GM12864 (cell line): ENCODE measurements around the gene SEC24B.
A peak's percentile ranks its signal among the peaks of the same experiment; 100 is the strongest.

Experiments
- DNase-seq: peaks from one replicate; pipeline ENCODE4 v3.0.0-alpha.2; 2011; ENCODE audit warnings: low read depth
- H3K4me3 ChIP-seq: 2 replicates; pipeline ENCODE4 v1.5.1; 2011; ENCODE audit warnings: mild to moderate bottlenecking, low read depth, low read length, control low read depth
- TF ChIP-seq, protein P1 (sequence below): IDR thresholded peaks from 2 replicates; pipeline ENCODE4 v1.5.1; 2011; ENCODE audit warnings: low read depth, mild to moderate bottlenecking, moderate library complexity, low read length, control low read depth, inconsistent platforms; ENCODE audit errors: missing control alignments

SEC24B gene

DNA sequence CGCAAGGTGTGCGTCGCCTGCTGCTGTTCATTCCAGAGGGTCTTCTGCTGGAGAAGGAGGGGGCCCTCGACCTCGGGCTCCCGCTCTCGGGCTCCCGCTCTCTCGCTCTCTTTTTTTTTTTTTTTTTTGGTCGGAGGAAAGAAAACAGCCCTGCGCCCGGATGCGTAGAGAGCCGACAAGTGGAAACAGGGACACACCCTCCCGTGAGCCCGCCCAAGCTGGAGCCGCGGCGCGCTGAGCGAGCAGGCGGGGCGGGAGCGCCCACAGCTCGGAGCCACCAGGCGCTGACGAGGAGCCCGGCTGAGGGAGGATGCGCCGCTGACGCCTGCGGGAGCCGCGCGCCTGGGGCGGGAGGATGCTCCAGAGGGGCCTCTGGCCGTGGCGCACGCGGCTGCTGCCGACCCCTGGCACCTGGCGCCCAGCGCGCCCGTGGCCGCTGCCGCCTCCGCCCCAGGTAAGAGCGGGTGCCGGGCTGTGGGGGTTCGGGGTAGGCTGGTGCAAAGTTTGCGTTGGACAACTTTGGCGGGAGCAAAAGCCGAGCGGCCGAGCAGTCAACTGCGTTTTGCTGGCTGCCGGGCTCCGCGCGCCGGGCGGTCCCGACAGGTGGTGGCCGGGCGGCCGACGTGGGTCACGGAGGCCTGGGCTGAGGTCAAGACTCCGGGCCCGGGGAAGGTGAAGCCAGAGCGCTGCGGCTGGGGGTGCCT is 126.5 kb downstream of the SEC24B start, which contains the start of gene MCUB:
Gene MCUB, plus strand, starts transcription at position 264 of the 704 bp plus-strand sequence. Its CDS starts 92 bp downstream, at position 356.
- peak within 1 kb of the TSS; percentile 79 for H3K4me3 ChIP-seq
- peak; percentile 80 for DNase-seq
- TF ChIP-seq, protein P1, sequence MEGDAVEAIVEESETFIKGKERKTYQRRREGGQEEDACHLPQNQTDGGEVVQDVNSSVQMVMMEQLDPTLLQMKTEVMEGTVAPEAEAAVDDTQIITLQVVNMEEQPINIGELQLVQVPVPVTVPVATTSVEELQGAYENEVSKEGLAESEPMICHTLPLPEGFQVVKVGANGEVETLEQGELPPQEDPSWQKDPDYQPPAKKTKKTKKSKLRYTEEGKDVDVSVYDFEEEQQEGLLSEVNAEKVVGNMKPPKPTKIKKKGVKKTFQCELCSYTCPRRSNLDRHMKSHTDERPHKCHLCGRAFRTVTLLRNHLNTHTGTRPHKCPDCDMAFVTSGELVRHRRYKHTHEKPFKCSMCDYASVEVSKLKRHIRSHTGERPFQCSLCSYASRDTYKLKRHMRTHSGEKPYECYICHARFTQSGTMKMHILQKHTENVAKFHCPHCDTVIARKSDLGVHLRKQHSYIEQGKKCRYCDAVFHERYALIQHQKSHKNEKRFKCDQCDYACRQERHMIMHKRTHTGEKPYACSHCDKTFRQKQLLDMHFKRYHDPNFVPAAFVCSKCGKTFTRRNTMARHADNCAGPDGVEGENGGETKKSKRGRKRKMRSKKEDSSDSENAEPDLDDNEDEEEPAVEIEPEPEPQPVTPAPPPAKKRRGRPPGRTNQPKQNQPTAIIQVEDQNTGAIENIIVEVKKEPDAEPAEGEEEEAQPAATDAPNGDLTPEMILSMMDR = no peak

DNA sequence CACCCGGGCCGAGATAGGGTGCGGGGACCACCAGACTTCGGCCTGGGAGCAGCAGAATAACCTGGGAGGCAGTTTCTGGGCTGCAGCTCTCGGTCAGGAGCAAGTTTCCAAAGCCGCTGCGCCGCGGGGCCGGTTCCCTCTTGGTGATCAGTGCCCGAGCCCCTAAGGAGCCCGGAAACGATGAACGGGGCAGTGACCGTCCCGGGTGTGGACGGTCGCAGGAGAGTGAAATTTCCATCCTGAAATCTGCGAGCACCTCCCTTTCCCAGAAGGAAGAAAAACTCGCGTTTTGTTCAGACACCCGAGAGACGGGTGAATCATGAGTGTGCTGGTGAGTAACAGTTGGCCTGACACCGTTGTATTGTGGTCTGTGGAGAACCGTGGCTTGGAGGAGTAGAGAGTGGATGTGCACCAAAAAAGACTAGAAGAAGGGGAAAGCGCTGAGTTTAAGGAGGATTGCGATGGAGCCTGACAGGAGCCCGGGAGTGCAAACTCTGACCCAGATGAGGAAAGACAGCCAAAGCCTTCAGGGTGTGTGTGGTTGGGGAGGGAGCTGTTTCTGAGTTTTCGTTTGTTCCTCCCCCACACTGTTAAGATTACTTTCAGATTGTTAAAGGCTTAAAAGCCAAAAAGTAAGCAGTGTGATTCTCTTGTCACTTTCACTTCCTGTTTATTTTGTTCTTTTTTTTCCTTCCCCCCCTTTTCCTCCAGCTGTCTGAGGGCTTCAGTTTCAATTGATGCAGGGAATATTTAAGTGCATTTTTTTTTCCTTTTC is 127.3 kb downstream of the SEC24B start:
- DNase-seq = peak; percentile 81
- H3K4me3 ChIP-seq = peak overlapping the region; percentile 79
- TF ChIP-seq, protein P1 = no peak

GRCh38 chr4:109562457-109563239 is 129.0 kb downstream of the SEC24B start:
- no peak for DNase-seq
- TF ChIP-seq, protein P1 = no peak
- no peak overlapping the region for H3K4me3 ChIP-seq

DNA sequence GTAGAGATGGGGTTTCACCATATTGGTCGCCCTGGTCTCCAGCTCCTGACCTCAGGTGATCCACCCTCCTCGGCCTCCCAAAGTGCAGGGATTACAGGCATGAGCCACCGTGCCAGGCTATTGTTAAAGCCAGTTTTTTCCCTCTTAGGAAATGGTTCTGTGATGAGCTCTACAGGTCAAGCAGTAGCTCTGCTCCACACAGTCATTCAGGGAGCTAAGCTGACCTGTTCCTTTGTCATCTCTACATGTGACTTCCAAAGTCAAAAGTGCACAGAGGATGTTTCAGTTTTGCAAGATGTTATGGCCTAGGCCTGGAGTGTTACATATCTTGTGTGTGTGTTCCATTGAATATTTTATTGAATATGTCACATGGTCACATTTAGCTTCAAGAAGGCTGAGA is 137.9 kb downstream of the SEC24B start:
- no peak for DNase-seq
- no peak overlapping the region for H3K4me3 ChIP-seq
- TF ChIP-seq, protein P1 = no peak

DNA sequence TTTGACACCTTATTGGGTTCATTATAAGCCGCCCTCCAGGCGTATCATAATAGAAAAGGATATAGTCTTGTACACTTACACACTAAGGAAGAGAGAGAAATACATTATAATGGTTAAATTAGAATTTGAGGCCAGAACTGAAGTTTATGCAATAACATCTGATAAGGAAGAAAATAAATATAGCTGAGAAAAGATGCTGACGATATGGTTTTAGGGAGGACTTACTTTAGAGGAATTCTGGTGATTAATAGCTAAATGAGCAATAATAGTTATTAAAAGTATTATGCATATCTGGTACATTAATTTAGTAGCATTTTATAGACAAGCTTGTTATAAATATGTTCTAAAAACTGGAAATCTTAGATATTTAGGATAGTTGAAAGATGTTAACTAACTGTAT is 138.5 kb downstream of the SEC24B start:
- TF ChIP-seq, protein P1 = no peak
- H3K4me3 ChIP-seq = no peak overlapping the region
- no peak for DNase-seq

- TF ChIP-seq, protein P1 = peak; percentile 15
- no peak for DNase-seq
- no peak overlapping the region for H3K4me3 ChIP-seq
Observed at GRCh38 chr4:109574443-109574850, 140.8 kb downstream of the SEC24B start.
